GM12872 (cell line): ENCODE data around the gene PRDM16.

Experiments used
- CTCF ChIP-seq: IDR thresholded peaks from 3 replicates; pipeline ENCODE4 v1.5.1; 2011; ENCODE audit warnings: low read depth, mild to moderate bottlenecking, low read length, moderate library complexity; ENCODE audit not compliant: insufficient read depth

PRDM16 gene

GRCh38 chr1:3398396-3399140 is 329.6 kb downstream of the PRDM16 start:
- no peak for TF ChIP-seq CTCF

GRCh38 chr1:3399732-3400131 is 330.7 kb downstream of the PRDM16 start:
- no peak for TF ChIP-seq CTCF

- no peak for TF ChIP-seq CTCF
Measured at GRCh38 chr1:3401585-3402257, 332.7 kb downstream of the PRDM16 start.

GRCh38 chr1:3402258-3403010 is 333.4 kb downstream of the PRDM16 start:
- no peak for TF ChIP-seq CTCF

- no peak for TF ChIP-seq CTCF
Measured at GRCh38 chr1:3403011-3403345, 334.0 kb downstream of the PRDM16 start.

- no peak for TF ChIP-seq CTCF
Measured at GRCh38 chr1:3403388-3404231, 334.6 kb downstream of the PRDM16 start.
